Astrocyte (in vitro differentiated cells and primary cell): ENCODE measurements around the gene OR14A16. TPM values are rescaled to one million over a fixed set of nuclear protein-coding genes. Genes with fewer than 3 reads are reported as not detected.

Experiments used
- DNase-seq: peaks from one replicate; pipeline ENCODE4 v3.0.0-alpha.2; 2010; ENCODE audit warnings: low read depth
- FAIRE-seq: peaks from 2 replicates; lab custom pipeline; 2011; peaks lifted over from hg19 to GRCh38; lab: Jason Lieb, UNC
- H2AFZ ChIP-seq: 2 replicates; pipeline ENCODE4 v1.6.0; 2012; ENCODE audit warnings: low read depth, low read length, inconsistent platforms
- H3K27ac ChIP-seq: 2 replicates; pipeline ENCODE4 v1.5.1; 2011; ENCODE audit warnings: low read depth, low read length, inconsistent platforms
- H3K27me3 ChIP-seq: 2 replicates; pipeline ENCODE4 v1.6.0; 2011; ENCODE audit warnings: low read length, inconsistent platforms; ENCODE audit not compliant: insufficient read depth
- H3K36me3 ChIP-seq: 2 replicates; pipeline ENCODE4 v1.5.1; 2011; ENCODE audit warnings: low read length, inconsistent platforms; ENCODE audit not compliant: insufficient read depth
- H3K4me1 ChIP-seq: 2 replicates; pipeline ENCODE4 v1.5.1; 2011; ENCODE audit warnings: low read length, inconsistent platforms; ENCODE audit not compliant: insufficient read depth
- H3K4me2 ChIP-seq: 2 replicates; pipeline ENCODE4 v1.6.0; 2012; ENCODE audit warnings: low read length, inconsistent platforms
- H3K4me3 ChIP-seq: 2 replicates; pipeline ENCODE4 v1.5.1; 2011; ENCODE audit warnings: low read depth, mild to moderate bottlenecking, low read length, inconsistent platforms; ENCODE audit not compliant: insufficient read depth
- H3K79me2 ChIP-seq: 2 replicates; pipeline ENCODE4 v1.6.0; 2012; ENCODE audit warnings: mild to moderate bottlenecking, low read length, inconsistent platforms; ENCODE audit not compliant: insufficient read depth
- H3K9ac ChIP-seq: 2 replicates; pipeline ENCODE4 v1.6.0; 2012; ENCODE audit warnings: mild to moderate bottlenecking, low read length, inconsistent platforms
- H3K9me3 ChIP-seq: 2 replicates; pipeline ENCODE4 v1.5.1; 2012; ENCODE audit warnings: low read depth, mild to moderate bottlenecking, low read length, inconsistent platforms; ENCODE audit not compliant: insufficient read depth
- H4K20me1 ChIP-seq: 2 replicates; pipeline ENCODE4 v1.6.0; 2012; ENCODE audit warnings: low read length, inconsistent platforms; ENCODE audit not compliant: insufficient read depth
- H3K27ac Mint-ChIP-seq: one replicate; pipeline ENCODE4 v1.8.0; 2021; ENCODE audit warnings: mild to moderate bottlenecking, mixed read lengths; ENCODE audit not compliant: unreplicated experiment
- H3K27me3 Mint-ChIP-seq: one replicate; pipeline ENCODE4 v1.8.0; 2021; ENCODE audit warnings: low read depth, mixed read lengths; ENCODE audit not compliant: unreplicated experiment
- H3K36me3 Mint-ChIP-seq: one replicate; pipeline ENCODE4 v1.8.0; 2021; ENCODE audit warnings: low read depth, mixed read lengths; ENCODE audit not compliant: unreplicated experiment
- H3K4me1 Mint-ChIP-seq: one replicate; pipeline ENCODE4 v1.8.0; 2021; ENCODE audit warnings: low read depth, mixed read lengths; ENCODE audit not compliant: unreplicated experiment
- H3K4me3 Mint-ChIP-seq: one replicate; pipeline ENCODE4 v1.8.0; 2021; ENCODE audit warnings: mild to moderate bottlenecking, moderate library complexity, mixed read lengths; ENCODE audit not compliant: unreplicated experiment
- H3K9me3 Mint-ChIP-seq: one replicate; pipeline ENCODE4 v1.8.0; 2021; ENCODE audit warnings: mild to moderate bottlenecking, mixed read lengths; ENCODE audit not compliant: unreplicated experiment
- CTCF ChIP-seq: IDR thresholded peaks from 2 replicates; pipeline ENCODE4 v1.5.1; 2011; ENCODE audit warnings: low read depth, mild to moderate bottlenecking, inconsistent platforms, low read length, moderate library complexity; ENCODE audit not compliant: insufficient read depth
- EZH2 ChIP-seq: IDR thresholded peaks from 2 replicates; pipeline ENCODE4 v1.6.1; 2012; ENCODE audit warnings: mild to moderate bottlenecking, low read length, inconsistent platforms; ENCODE audit not compliant: insufficient read depth
- total RNA-seq: library from RNA; stranded (reverse); gene quantifications from 2 replicates; pipeline ENCODE4 v1.2.1, GENCODE V29; 2021

OR14A16 gene
- total RNA-seq, 1 donor from 2014 or later, result not detected

- Histone ChIP-seq H3K36me3 (no peaks in the 10 kb centered on the region), H3K9ac (no peak overlapping the region), H4K20me1 (no peaks in the 10 kb centered on the region), H3K9me3 (peaks cover 3% of the 10 kb centered on the region), H3K4me3 (no peak overlapping the region), H3K27ac (no peak overlapping the region), H3K79me2 (no peaks in the 10 kb centered on the region), H3K27me3 (no peaks in the 10 kb centered on the region), H3K4me2 (no peak overlapping the region), H2AFZ (no peak overlapping the region), H3K4me1 (no peaks in the 10 kb centered on the region)
- no peak for DNase-seq
- no peaks in the 10 kb centered on the region for H3K36me3 Mint-ChIP-seq
- TF ChIP-seq EZH2, result no peak
- no peak for TF ChIP-seq CTCF
- H3K27ac Mint-ChIP-seq, result no peak overlapping the region
- no peak overlapping the region for H3K4me3 Mint-ChIP-seq
- H3K9me3 Mint-ChIP-seq, result peaks cover 7% of the 10 kb centered on the region
- no peak for FAIRE-seq
- H3K4me1 Mint-ChIP-seq, result no peaks in the 10 kb centered on the region
- H3K27me3 Mint-ChIP-seq, result no peaks in the 10 kb centered on the region
These were observed 5.7 kb upstream of the OR14A16 start for GRCh38 chr1:247829656-247830055.

- H3K4me3 Mint-ChIP-seq, result no peak overlapping the region
- FAIRE-seq (no peak), DNase-seq (no peak)
- Histone ChIP-seq H3K4me2 (no peak overlapping the region), H3K9me3 (peaks cover 3% of the 10 kb centered on the region), H3K4me3 (no peak overlapping the region), H3K27ac (no peak overlapping the region), H3K79me2 (no peaks in the 10 kb centered on the region), H3K27me3 (no peaks in the 10 kb centered on the region), H3K36me3 (no peaks in the 10 kb centered on the region), H4K20me1 (no peaks in the 10 kb centered on the region), H3K4me1 (no peaks in the 10 kb centered on the region), H3K9ac (no peak overlapping the region), H2AFZ (no peak overlapping the region)
- H3K9me3 Mint-ChIP-seq, result no peaks in the 10 kb centered on the region
- no peak overlapping the region for H3K27ac Mint-ChIP-seq
- no peaks in the 10 kb centered on the region for H3K36me3 Mint-ChIP-seq
- H3K4me1 Mint-ChIP-seq, result no peaks in the 10 kb centered on the region
- TF ChIP-seq CTCF (no peak), EZH2 (no peak)
- H3K27me3 Mint-ChIP-seq, result no peaks in the 10 kb centered on the region
These were observed 1.4 kb upstream of the OR14A16 start for GRCh38 chr1:247825362-247825761.

- TF ChIP-seq EZH2 (no peak), CTCF (no peak)
- no peaks in the 10 kb centered on the region for H4K20me1 ChIP-seq
- Mint-ChIP-seq H3K27me3 (no peaks in the 10 kb centered on the region), H3K36me3 (no peaks in the 10 kb centered on the region), H3K4me1 (no peaks in the 10 kb centered on the region), H3K27ac (no peak overlapping the region), H3K4me3 (no peak overlapping the region), H3K9me3 (no peaks in the 10 kb centered on the region)
- no peak overlapping the region for H2AFZ ChIP-seq
- no peaks in the 10 kb centered on the region for H3K27me3 ChIP-seq
- FAIRE-seq (no peak), DNase-seq (no peak)
- no peaks in the 10 kb centered on the region for H3K4me1 ChIP-seq
- no peaks in the 10 kb centered on the region for H3K9me3 ChIP-seq
- H3K4me2 ChIP-seq, result no peak overlapping the region
- H3K4me3 ChIP-seq, result no peak overlapping the region
- H3K79me2 ChIP-seq, result no peaks in the 10 kb centered on the region
- H3K9ac ChIP-seq, result no peak overlapping the region
- no peak overlapping the region for H3K27ac ChIP-seq
- no peaks in the 10 kb centered on the region for H3K36me3 ChIP-seq
These were observed 1.9 kb downstream of the OR14A16 start for GRCh38 chr1:247822060-247822459.
